ENCODE results near the gene ATP8A1. TPM values are rescaled to one million over a fixed set of nuclear protein-coding genes. Genes with fewer than 3 reads are reported as not detected.
"Not testable (repeated sequence)": the region's sequence is repeated elsewhere in the genome, so short reads cannot be mapped to it uniquely, and the experiment has no call there.

The ATP8A1 gene
- total RNA-seq, 1 donor from 2014 or later = 2.6 TPM

DNA sequence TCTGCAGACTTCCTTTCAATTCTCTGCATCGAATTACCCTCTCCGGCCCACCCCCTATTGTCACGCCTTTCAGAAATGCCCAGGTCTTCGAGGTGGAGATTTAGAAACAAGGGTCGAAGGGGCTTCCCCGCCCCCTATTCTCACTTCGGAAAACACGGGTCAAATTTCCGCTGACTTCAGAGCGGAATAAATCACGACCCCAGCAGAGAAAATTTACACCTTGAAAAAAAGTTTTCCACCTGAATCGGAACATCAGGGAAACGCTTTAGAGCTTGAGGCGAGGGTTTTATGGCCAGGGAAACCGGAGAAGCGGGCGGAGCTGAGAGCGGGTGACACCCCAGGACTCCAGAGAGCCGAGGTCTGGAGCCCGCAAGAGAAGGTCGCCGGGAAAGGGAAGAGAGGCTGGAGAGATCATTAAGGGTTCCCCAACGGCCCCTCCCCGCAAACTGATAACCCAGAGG, 258.0 kb downstream of the ATP8A1 start:
- no peak for ATAC-seq

DNA sequence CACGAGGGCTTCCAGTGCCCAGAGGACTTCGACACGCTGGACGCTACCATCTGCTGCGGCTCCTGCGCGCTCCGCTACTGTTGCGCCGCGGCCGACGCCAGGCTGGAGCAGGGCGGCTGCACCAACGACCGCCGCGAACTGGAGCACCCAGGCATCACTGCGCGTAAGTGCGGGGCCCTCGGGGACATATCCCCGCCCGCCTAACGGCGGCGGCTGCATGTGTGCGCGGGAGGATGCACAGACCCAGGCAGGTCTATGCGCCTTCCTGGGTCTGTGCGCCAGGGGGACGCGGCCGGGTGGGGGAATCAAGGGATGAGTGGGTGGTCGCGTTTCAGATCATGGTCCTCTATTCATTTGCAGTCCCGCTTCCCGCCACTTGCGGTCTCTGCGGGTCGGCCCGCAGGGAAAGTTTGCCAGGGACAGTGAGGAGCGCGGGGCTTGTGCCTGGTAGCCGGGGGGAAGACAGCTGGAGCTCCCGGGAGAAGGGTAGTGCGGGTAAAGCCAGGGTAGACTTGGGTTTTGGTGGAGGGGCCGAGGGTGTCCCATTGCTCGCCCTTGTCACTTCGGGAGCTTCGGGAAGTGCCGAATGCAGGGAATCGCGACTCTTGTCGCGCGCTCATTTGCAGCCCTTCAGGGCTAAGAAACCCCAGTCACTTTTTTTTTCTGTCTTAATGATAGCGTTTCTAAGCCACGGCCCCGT, 258.6 kb downstream of the ATP8A1 start:
- ATAC-seq = peak; percentile 25

DNA sequence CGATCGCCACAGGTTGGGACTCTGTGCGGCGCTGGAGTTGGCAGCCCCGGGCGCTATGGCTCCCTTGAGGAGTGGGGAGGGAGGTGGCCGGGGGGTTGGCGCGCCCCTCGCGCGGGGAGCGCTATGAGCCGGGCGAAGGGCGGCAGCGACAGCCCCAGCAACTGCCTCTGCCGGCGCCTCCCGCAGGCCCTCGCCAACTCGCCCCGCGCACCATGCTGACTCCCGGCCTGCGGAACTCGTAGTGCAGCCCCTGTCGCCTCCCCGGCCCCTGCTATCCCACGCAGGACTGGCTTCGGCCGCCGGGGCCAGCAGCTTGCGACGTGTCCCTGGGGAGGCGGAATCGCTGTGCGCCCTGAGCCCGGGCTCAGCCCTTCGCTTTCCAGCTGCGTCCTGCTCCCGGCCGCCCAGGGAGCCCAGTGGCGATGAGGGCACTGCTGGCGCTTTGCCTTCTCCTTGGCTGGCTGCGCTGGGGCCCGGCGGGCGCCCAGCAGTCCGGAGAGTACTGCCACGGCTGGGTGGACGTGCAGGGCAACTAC, 259.2 kb downstream of the ATP8A1 start:
- peak; percentile 20 for ATAC-seq

GRCh38 chr4:42396752-42397634, 259.9 kb downstream of the ATP8A1 start, which contains the start of gene SHISA3:
Gene SHISA3 (plus strand): TSS chr4:42397488. CDS start chr4:42398057, 569 bp downstream.
- ATAC-seq = peak; percentile 32

DNA sequence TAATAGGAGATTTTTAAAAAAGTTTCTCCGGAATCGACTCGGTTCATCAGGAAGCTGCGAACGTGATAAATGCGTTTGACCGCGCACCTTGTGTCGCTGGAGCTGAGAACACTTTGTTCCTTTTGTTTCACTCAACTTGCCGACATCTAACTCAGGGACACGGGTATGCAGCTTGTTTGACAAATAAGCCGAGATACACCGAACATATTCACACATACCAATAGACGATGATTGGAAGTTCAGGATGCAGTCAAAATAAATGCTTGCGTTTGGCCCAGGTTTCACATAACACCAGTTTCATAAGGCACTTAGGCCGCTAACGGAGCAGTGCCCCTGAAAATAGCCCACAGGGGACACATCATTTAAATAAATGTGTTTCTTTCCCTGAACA, 260.5 kb downstream of the ATP8A1 start:
- no peak for ATAC-seq

DNA sequence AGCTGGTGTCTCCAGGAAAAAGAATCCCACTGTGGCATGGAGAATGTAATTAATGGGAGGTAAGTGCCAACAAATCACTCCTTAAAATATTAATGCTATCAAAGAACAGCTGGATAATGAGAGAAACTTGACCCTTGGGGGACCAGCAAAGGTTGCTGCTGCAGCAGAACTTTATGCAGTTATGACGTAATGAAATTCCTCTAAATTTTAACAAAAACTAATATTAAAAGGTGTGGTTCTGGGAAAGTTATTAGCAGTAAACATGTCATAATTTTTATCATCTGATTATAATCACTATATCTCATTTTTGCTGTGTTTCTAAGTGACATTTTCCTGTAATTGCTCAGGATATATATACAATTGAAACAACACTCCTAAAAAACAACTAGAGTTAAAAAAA, 261.3 kb downstream of the ATP8A1 start:
- ATAC-seq = no peak

DNA sequence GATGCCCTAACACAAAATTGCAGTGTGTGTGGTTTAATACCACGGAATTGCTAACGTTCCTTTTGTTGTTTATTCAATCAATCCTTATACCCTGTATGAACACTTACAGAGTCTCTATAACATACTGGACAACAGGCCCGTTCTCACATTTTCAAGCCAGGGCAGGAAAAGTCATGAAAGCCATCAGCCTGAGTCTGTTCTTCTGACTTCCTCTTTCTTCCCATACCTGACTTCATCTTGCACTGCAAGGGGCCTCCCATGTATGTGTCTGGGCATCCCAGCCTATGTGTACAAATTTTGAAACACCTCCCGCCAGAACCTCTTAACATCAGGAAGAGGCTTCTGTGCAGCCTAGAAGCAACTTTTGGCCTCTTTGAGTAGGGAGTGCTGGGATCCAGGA, 264.5 kb downstream of the ATP8A1 start:
- no peak for ATAC-seq

DNA sequence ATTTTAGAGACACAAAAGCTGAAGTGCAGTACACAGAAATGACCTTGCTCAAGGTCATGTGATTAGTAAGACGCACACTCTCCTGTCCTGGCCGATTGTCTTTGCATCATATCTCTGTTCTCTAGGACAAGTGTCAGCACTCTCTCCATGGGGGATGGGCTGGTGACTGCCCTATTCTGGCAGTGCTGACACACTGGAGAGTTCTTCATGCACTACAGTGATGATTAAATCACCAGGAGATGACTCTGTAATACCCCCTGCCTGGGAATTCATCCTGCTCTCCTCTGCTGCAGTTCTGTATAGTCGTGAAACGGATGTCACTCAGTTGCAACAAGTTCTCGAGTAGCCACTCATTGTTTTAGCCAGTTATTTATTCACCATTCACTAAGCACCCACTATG, 264.9 kb downstream of the ATP8A1 start:
- ATAC-seq = no peak

- ATAC-seq = no peak
These were observed 265.6 kb downstream of the ATP8A1 start for GRCh38 chr4:42391355-42391664.

GRCh38 chr4:42390622-42391354, 266.1 kb downstream of the ATP8A1 start:
- ATAC-seq = no peak

DNA sequence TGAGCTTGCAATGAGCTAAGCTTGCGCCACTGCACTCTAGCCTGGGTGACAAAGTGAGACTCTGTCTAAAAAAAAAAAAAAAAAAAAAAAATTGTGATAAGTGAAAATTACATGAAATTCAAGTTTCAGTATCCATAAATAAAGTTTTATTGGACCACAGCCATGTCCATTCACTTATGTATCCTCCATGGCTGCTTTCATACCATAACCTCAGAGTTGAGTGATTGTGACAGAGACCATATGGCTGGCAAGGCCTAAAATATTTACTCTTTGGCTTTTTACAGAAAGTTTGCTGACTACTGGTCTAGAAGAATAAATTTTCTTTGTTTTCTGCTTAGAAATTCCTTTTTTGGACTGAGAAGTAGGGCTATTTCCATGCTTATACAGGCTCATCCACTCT, 271.4 kb downstream of the ATP8A1 start:
- ATAC-seq = no peak

- no peak for ATAC-seq
These were observed 275.2 kb downstream of the ATP8A1 start for GRCh38 chr4:42381666-42382065.

DNA sequence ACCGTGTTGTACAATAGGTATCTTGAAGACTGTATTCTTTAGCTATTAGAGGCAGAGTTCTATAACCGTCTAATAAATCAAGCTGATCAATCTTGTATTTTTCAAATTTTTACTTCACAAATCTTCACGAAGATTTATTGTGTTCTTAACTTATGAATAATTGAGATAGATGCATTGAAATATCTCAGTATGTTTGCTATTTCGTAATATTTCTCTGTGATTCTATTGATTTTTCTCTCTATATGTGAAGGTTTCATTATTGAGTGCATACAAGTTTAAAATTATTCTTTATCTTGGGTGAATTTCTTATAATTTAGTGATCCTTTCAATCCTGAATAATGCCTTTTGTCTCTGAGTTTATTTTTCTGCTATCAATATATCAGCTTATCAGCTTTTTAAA, 279.4 kb downstream of the ATP8A1 start:
- ATAC-seq = no peak

DNA sequence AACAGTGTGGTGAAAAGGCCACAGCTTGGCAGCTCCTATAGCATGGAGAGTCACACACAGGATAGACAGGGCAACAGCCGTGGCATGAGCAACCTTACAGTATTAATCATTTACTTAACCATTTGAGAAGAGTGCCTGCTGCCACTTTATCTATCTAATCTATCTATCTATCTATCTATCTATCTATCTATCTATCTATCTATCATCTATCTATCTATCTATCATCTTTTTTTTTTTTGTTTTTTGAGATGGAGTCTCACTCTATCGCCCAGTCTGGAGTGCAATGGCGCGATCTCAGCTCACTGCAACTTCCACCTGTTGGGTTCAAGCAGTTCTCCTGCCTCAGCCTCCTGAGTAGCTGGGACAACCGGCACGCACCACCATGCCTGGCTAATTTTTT, 284.6 kb downstream of the ATP8A1 start:
- ATAC-seq = not testable (repeated sequence)

GRCh38 chr4:42371305-42372252, 285.3 kb downstream of the ATP8A1 start:
- ATAC-seq = no peak

DNA sequence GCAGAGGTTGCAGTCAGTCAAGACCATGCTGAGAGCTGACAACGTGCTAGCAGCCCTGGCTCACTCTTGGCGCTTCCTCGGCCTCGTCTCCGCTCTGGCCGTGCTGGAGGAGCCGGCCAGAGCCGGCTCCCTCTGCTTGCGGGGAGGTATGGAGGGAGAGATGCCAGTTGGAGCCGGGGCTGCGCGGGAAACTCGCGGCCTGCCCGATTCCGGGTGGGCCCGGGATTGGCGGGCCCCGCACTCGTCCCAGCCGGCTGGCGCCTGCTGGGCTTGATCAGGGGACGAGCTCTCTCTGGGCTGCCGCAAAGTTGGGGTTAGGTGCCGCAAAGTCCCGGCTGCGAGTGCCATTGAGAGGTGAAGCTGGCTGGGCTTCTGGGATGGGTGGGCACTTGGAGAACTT, 287.4 kb downstream of the ATP8A1 start:
- no peak for ATAC-seq

DNA sequence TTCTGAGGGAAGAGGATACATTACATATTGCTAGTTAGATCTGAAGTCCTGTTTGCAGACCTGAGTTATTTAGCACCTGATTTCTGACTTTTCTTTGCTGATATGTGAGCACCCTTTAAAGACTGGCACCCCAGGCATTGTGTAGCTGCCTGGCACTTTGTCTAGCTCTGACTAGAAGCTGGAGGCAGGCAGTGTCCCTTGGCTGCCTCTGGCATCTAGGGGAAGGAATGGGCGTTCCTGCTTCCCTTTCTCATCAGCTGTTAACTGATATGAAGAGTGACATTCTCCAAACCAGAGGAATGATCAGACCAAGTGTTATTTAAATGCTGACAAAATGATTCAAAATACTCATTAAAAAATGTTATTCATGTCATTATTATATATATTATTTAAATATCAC, 289.9 kb downstream of the ATP8A1 start:
- ATAC-seq = no peak

- no peak for ATAC-seq
These were observed 292.4 kb downstream of the ATP8A1 start for GRCh38 chr4:42364266-42365053.

DNA sequence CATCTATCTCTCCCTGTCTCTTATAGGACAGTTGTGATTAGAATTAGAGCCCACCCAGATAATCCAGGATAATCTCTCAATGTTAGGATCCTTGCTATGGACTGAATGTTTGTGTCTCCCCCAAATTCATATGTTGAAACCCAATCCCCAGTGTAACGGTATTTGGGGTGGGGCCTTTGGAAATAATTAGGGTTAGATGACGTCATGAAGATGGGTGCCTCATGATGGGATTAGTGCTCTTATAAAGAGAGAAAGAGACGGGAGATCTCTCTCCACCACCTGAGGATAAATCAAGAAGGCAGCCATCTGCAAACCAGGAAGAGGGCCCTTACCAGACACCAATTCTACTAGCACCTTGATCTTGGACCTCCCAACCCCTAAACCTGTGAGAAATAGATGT, 293.3 kb downstream of the ATP8A1 start:
- no peak for ATAC-seq

DNA sequence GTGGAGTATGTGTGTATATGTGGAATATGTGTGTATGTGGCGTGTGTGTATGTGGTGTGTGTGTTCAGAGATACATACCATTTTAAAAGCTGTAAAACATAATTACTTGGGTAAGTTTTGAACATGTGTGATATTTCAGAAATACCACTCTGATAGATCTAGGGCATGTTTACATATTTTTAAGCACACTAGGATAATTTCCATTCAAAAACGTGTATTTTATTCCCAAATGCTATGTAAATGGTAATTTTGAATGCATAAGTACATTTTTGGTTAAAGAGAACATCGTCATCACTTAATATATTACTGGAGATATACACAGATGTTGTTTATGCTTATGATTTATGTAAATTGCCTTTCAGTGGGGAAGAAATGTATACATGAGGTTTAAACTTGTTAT, 294.3 kb downstream of the ATP8A1 start:
- no peak for ATAC-seq

DNA sequence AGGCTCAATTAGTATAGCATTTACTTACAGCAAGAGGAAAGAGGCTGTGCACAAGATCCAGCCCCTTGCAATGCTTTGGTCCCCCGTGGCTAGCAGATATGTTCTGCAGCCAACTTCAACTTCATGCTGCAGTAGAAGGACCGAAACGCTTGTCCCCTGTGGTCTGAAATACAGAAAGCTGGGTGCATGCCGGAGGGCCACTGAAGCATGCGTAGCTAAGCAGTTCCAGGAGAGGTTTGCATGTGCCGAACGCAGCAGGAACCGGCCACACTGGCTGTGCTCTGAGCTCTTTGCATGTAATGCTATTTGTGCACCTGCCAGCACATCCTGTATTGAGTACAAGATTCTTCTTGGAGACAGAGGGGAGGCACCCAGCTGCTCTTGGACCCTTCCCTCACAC, 295.4 kb downstream of the ATP8A1 start:
- no peak for ATAC-seq
